ENCODE results near the gene PML. TPM values are rescaled to one million over a fixed set of nuclear protein-coding genes. Genes with fewer than 3 reads are reported as not detected.

PML gene
- polyA plus RNA-seq, 1 of the 3 experiments (the other 2 are of a cell fraction), result 18.4 TPM

- CTCF ChIA-PET, result interaction anchor here (1.8 kb wide), 1 partner anchor 52 kb away, joined by 5 read pairs; no protein-coding TSS in a partner anchor
- POLR2A ChIA-PET, result no interaction called here
- no peak for TF ChIP-seq CTCF (IDR thresholded peaks at IDR 0.05)
- no peak for TF ChIP-seq FOSL2 (IDR thresholded peaks at IDR 0.05; ENCODE audit: borderline replicate concordance, low read depth)
- TF ChIP-seq, protein P1, sequence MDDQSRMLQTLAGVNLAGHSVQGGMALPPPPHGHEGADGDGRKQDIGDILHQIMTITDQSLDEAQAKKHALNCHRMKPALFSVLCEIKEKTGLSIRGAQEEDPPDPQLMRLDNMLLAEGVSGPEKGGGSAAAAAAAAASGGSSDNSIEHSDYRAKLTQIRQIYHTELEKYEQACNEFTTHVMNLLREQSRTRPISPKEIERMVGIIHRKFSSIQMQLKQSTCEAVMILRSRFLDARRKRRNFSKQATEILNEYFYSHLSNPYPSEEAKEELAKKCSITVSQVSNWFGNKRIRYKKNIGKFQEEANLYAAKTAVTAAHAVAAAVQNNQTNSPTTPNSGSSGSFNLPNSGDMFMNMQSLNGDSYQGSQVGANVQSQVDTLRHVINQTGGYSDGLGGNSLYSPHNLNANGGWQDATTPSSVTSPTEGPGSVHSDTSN (IDR thresholded peaks at IDR 0.05), result no peak
- TF ChIP-seq NFIC (IDR thresholded peaks at IDR 0.05; ENCODE audit: borderline replicate concordance), result no peak
- TF ChIP-seq YY1 (IDR thresholded peaks at IDR 0.05; ENCODE audit: low read depth), result no peak
- TF ChIP-seq IRF3 (IDR thresholded peaks at IDR 0.05; ENCODE audit: low read depth, low read length), result no peak
- no peak for TF ChIP-seq RFX5 (IDR thresholded peaks at IDR 0.05; ENCODE audit: low read length)
- no peak for TF ChIP-seq FOXJ3 (CRISPR knock-in tag; IDR thresholded peaks at IDR 0.05)
- TF ChIP-seq TCF12 (IDR thresholded peaks at IDR 0.05), result no peak
- TF ChIP-seq EZH2phosphoT487 (IDR thresholded peaks at IDR 0.05; ENCODE audit: borderline replicate concordance, low read depth), result no peak
- TF ChIP-seq, protein P2, sequence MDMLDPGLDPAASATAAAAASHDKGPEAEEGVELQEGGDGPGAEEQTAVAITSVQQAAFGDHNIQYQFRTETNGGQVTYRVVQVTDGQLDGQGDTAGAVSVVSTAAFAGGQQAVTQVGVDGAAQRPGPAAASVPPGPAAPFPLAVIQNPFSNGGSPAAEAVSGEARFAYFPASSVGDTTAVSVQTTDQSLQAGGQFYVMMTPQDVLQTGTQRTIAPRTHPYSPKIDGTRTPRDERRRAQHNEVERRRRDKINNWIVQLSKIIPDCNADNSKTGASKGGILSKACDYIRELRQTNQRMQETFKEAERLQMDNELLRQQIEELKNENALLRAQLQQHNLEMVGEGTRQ (IDR thresholded peaks at IDR 0.05; ENCODE audit: borderline replicate concordance, low read depth, low read length), result no peak
- no peak for TF ChIP-seq GATA2 (CRISPR knock-in tag; IDR thresholded peaks at IDR 0.05)
- no peak for TF ChIP-seq POLR2AphosphoS5 (IDR thresholded peaks at IDR 0.05; ENCODE audit: low read depth, low read length)
- peaks cover 23% of the 10 kb centered on the region for H3F3A ChIP-seq (replicated peaks; ENCODE audit: insufficient read depth)
- no peak overlapping the region for H3K4me3 ChIP-seq (ENCODE audit: low read depth in 2 of 2, low read length in 1 of 2)
- peak overlapping the region in 1 of 2 experiments; percentile 80; a peak in 1 of 4 replicates for H3K27ac ChIP-seq (ENCODE audit: low read depth in 2 of 2, low read length in 1 of 2)
- peaks cover 46 to 52% of the 10 kb centered on the region in 2 experiments; a peak in 3 of 4 replicates for H3K4me1 ChIP-seq (ENCODE audit: control insufficient read depth in 1 of 2, insufficient read depth in 2 of 2, low read depth in 1 of 2, low read length in 1 of 2)
- no peaks in the 10 kb centered on the region for H3K9me2 ChIP-seq
- WGBS (ENCODE audit: low lambda C conversion rate), result 99% methylated on average over 4 of the region's 4 CpGs
- no peaks in the 10 kb centered on the region for H3K9me3 ChIP-seq
- no peaks in the 10 kb centered on the region for H3K36me3 ChIP-seq (replicated peaks in 1 of 2; ENCODE audit: control insufficient read depth in 1 of 2, insufficient read depth in 2 of 2, low read length in 1 of 2)
- H2AFZ ChIP-seq (ENCODE audit: low read depth), result no peak overlapping the region
- H3K27me3 ChIP-seq (ENCODE audit: insufficient read depth), result no peaks in the 10 kb centered on the region
- H4K20me1 ChIP-seq (ENCODE audit: insufficient read depth), result no peaks in the 10 kb centered on the region
- H3K9ac ChIP-seq, result no peak overlapping the region
- H3K79me2 ChIP-seq (ENCODE audit: insufficient read depth), result no peaks in the 10 kb centered on the region
- no peak overlapping the region; the same call in 1 of the 2 replicates for H3K4me2 ChIP-seq
- DNase-seq, result no peak
Measured at GRCh38 chr15:73987250-73987649, 7.3 kb upstream of the PML start.
